ENCODE data around the gene FSTL3. TPM values are rescaled to one million over a fixed set of nuclear protein-coding genes. Genes with fewer than 3 reads are reported as not detected.

FSTL3 gene
- total and polyA plus RNA-seq, 2 of the 8 experiments (the other 6 are each of a cell fraction or from before 2014, with no cell fraction given) = 8.1 to 11.8 TPM

GRCh38 chr19:685454-685931 is 9.3 kb downstream of the FSTL3 start:
- 89% methylated on average over 21 of the region's 31 CpGs; no CpG with 5 or more reads in 1 of the 2 experiments for WGBS, 2 experiments (ENCODE audit: extremely low coverage in 1 of 2, insufficient coverage in 1 of 2, insufficient read length in 1 of 2, insufficient replicate concordance in 2 of 2, low coverage in 1 of 2, low lambda C conversion rate in 2 of 2, missing lambda C conversion rate in 1 of 2)
- no peaks in the 10 kb centered on the region for H3K36me3 ChIP-seq (ENCODE audit: control insufficient read depth in 2 of 4, insufficient read depth in 4 of 4, low read length in 3 of 4)
- H2BK20ac ChIP-seq (ENCODE audit: low read length) = no peak overlapping the region
- FAIRE-seq (no peak), DNase-seq (ENCODE audit: low read depth in 1 of 2, low spot score in 2 of 2) (no peak)
- H3K27ac ChIP-seq (ENCODE audit: low read depth, low read length) = no peak overlapping the region
- H3K4me1 ChIP-seq (replicated peaks in 1 of 4; ENCODE audit: control insufficient read depth in 3 of 4, insufficient read depth in 4 of 4, low read length in 3 of 4) = no peaks in the 10 kb centered on the region; a peak in 1 of 7 replicates
- no peak overlapping the region for H4K5ac ChIP-seq (ENCODE audit: insufficient read length, low read depth, low read length)
- H3K4me3 ChIP-seq (ENCODE audit: extremely low read depth in 1 of 4, insufficient read depth in 2 of 4, low read depth in 3 of 4, low read length in 4 of 4) = no peak overlapping the region
- peak overlapping the region; percentile 79; the same call in 1 of the 2 replicates for H4K8ac ChIP-seq (ENCODE audit: extremely low read depth, insufficient read depth, low read length)
- no peak overlapping the region for H3K9ac ChIP-seq (replicated peaks in 1 of 4; ENCODE audit: extremely low read depth in 1 of 4, low read depth in 3 of 4, low read length in 3 of 4)
- H2AFZ ChIP-seq (ENCODE audit: low read length) = no peak overlapping the region; the same call in 1 of the 2 replicates
- H2BK15ac ChIP-seq (ENCODE audit: low read length) = no peak overlapping the region
- H2BK5ac ChIP-seq (ENCODE audit: low read depth, low read length) = no peak overlapping the region
- peak overlapping the region; percentile 65 for H4K91ac ChIP-seq (replicated peaks; ENCODE audit: insufficient read length, low read length)
- no peak overlapping the region for H3K4ac ChIP-seq (replicated peaks; ENCODE audit: insufficient read length, low read depth, low read length)
- no peak overlapping the region for H2BK120ac ChIP-seq (replicated peaks; ENCODE audit: low read depth, low read length)
- no peak overlapping the region for H3K14ac ChIP-seq (ENCODE audit: insufficient read length)
- H2AK5ac ChIP-seq (ENCODE audit: low read depth, low read length) = no peak overlapping the region
- H3K27me3 ChIP-seq (replicated peaks in 1 of 4; ENCODE audit: control insufficient read depth in 3 of 4, extremely low read depth in 1 of 4, insufficient read depth in 3 of 4, low read length in 3 of 4) = 0 out of 7 replicates have a peak, but pooled peaks cover 0 to 2% (median 0%) of the 10 kb centered on the region in 4 experiments
- no peaks in the 10 kb centered on the region for H3K79me1 ChIP-seq (ENCODE audit: low read depth, low read length)
- CTCF ChIA-PET (ENCODE audit: partially characterized antibody) = no interaction called here
- H4K20me1 ChIP-seq (replicated peaks in 1 of 2; ENCODE audit: control insufficient read depth in 1 of 2, insufficient read depth in 2 of 2, low read length in 2 of 2) = peaks cover 0 to 1% of the 10 kb centered on the region in 2 experiments
- no peaks in the 10 kb centered on the region; a peak in 1 of 4 replicates for H3K9me3 ChIP-seq (ENCODE audit: insufficient read depth in 2 of 2, low read depth in 1 of 2, low read length in 1 of 2)
- POLR2A ChIA-PET (ENCODE audit: partially characterized antibody) = interaction anchor here (0.8 to 1.7 kb wide), 2 partner anchors 9 to 51 kb away, joined by 3 to 4 read pairs; no protein-coding TSS in a partner anchor
- H3K23ac ChIP-seq (ENCODE audit: insufficient read length) = no peak overlapping the region
- peaks cover 2% of the 10 kb centered on the region; the same call in 1 of the 2 replicates for H3K23me2 ChIP-seq (ENCODE audit: low read depth, low read length)
- no peaks in the 10 kb centered on the region for H3K79me2 ChIP-seq (ENCODE audit: control insufficient read depth in 1 of 2, insufficient read depth in 2 of 2, low read length in 2 of 2)
- no peak overlapping the region for H3K4me2 ChIP-seq (ENCODE audit: insufficient read depth in 1 of 2, low read depth in 2 of 2, low read length in 2 of 2)
- no peak overlapping the region for H3K18ac ChIP-seq (ENCODE audit: extremely low read depth, low read length)
- H3K56ac ChIP-seq (replicated peaks; ENCODE audit: insufficient read length, low read depth, low read length) = no peak overlapping the region
- H2BK12ac ChIP-seq (ENCODE audit: low read depth, low read length) = no peak overlapping the region
- TF ChIP-seq SIRT6 (IDR thresholded peaks at IDR 0.05; ENCODE audit: low read length) (no peak), TBP (IDR thresholded peaks at IDR 0.05; ENCODE audit: low read depth, low read length) (no peak), EGR1 (IDR thresholded peaks at IDR 0.05; ENCODE audit: borderline replicate concordance, low read depth, low read length) (no peak)
